GM23338 (cell line): ENCODE data around the gene GSN. TPM values are rescaled to one million over a fixed set of nuclear protein-coding genes. Genes with fewer than 3 reads are reported as not detected.

ENCODE experiments used
- CREB1 ChIP-seq: fragments of 250-450 bp; sonication (Bioruptor Pico); IDR thresholded peaks from 2 replicates; pipeline ENCODE4 v1.5.0; 2020; ENCODE audit warnings: low read depth, mild to moderate bottlenecking, moderate library complexity
- EZH2 ChIP-seq: fragments of 200-600 bp; sonication (generic); IDR thresholded peaks from one replicate; pipeline ENCODE4 v1.8.0; 2017; ENCODE audit warnings: antibody characterized with exemption, mild to moderate bottlenecking, low read depth; ENCODE audit not compliant: unreplicated experiment
- EZH2phosphoT487 ChIP-seq: fragments of 200-600 bp; sonication (generic); IDR thresholded peaks from one replicate; pipeline ENCODE4 v1.8.1; 2018; ENCODE audit warnings: antibody characterized with exemption; ENCODE audit not compliant: unreplicated experiment
- polyA plus RNA-seq: library from polyadenylated mRNA; unstranded; fragments of >200 nt; fragmentation: Nextera tagmentation; extraction: Ambion mirVana; gene quantifications from 2 replicates; pipeline ENCODE4 v1.2.1, GENCODE V29; 2016
- total RNA-seq: library from RNA; depleted of rRNA; stranded (reverse); fragments of >200 nt; shearing (Covaris generic); gene quantifications from 2 replicates; pipeline ENCODE4 v1.2.3, GENCODE V29; 2014
- TF ChIP-seq, protein P1 (sequence below): fragments of 250-450 bp; sonication (Bioruptor Pico); IDR thresholded peaks from 2 replicates; pipeline ENCODE4 v1.5.0; 2020; ENCODE audit warnings: mild to moderate bottlenecking, moderate library complexity
- TF ChIP-seq, protein P2 (sequence below): IDR thresholded peaks from one replicate; pipeline ENCODE4 v1.6.1; 2018; ENCODE audit warnings: antibody characterized with exemption; ENCODE audit not compliant: unreplicated experiment

The GSN gene
- total and polyA plus RNA-seq, 2 experiments from 2014 or later = 30.2 to 85.7 TPM

DNA sequence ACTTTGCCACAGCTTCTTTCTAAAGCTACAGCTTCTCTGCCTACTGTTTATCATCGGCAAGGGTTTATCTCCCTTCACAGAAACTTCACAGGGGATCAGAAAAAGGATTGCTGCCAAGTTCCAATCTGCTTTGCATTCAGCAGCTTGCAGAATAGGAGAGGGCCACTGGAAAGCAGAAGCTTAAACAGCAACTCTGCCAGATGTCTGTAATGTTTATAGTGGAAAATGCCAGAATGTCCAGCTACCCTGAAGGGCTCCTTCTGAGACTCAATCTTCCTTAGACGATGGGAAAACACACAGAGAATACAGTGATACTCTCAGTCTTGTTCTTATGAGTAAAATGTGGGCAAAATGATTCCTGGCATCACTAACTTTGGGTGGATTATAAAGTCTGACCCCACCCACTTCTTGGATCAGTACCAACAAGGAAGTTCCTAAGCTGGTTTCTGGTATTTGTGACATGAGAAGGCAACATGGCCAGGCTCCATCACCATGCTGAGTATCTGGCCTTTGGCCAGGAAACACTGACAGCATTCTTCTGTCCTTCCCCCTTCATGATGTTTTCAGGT lies 83.1 kb downstream of the GSN start (continued):
- TF ChIP-seq, protein P1, sequence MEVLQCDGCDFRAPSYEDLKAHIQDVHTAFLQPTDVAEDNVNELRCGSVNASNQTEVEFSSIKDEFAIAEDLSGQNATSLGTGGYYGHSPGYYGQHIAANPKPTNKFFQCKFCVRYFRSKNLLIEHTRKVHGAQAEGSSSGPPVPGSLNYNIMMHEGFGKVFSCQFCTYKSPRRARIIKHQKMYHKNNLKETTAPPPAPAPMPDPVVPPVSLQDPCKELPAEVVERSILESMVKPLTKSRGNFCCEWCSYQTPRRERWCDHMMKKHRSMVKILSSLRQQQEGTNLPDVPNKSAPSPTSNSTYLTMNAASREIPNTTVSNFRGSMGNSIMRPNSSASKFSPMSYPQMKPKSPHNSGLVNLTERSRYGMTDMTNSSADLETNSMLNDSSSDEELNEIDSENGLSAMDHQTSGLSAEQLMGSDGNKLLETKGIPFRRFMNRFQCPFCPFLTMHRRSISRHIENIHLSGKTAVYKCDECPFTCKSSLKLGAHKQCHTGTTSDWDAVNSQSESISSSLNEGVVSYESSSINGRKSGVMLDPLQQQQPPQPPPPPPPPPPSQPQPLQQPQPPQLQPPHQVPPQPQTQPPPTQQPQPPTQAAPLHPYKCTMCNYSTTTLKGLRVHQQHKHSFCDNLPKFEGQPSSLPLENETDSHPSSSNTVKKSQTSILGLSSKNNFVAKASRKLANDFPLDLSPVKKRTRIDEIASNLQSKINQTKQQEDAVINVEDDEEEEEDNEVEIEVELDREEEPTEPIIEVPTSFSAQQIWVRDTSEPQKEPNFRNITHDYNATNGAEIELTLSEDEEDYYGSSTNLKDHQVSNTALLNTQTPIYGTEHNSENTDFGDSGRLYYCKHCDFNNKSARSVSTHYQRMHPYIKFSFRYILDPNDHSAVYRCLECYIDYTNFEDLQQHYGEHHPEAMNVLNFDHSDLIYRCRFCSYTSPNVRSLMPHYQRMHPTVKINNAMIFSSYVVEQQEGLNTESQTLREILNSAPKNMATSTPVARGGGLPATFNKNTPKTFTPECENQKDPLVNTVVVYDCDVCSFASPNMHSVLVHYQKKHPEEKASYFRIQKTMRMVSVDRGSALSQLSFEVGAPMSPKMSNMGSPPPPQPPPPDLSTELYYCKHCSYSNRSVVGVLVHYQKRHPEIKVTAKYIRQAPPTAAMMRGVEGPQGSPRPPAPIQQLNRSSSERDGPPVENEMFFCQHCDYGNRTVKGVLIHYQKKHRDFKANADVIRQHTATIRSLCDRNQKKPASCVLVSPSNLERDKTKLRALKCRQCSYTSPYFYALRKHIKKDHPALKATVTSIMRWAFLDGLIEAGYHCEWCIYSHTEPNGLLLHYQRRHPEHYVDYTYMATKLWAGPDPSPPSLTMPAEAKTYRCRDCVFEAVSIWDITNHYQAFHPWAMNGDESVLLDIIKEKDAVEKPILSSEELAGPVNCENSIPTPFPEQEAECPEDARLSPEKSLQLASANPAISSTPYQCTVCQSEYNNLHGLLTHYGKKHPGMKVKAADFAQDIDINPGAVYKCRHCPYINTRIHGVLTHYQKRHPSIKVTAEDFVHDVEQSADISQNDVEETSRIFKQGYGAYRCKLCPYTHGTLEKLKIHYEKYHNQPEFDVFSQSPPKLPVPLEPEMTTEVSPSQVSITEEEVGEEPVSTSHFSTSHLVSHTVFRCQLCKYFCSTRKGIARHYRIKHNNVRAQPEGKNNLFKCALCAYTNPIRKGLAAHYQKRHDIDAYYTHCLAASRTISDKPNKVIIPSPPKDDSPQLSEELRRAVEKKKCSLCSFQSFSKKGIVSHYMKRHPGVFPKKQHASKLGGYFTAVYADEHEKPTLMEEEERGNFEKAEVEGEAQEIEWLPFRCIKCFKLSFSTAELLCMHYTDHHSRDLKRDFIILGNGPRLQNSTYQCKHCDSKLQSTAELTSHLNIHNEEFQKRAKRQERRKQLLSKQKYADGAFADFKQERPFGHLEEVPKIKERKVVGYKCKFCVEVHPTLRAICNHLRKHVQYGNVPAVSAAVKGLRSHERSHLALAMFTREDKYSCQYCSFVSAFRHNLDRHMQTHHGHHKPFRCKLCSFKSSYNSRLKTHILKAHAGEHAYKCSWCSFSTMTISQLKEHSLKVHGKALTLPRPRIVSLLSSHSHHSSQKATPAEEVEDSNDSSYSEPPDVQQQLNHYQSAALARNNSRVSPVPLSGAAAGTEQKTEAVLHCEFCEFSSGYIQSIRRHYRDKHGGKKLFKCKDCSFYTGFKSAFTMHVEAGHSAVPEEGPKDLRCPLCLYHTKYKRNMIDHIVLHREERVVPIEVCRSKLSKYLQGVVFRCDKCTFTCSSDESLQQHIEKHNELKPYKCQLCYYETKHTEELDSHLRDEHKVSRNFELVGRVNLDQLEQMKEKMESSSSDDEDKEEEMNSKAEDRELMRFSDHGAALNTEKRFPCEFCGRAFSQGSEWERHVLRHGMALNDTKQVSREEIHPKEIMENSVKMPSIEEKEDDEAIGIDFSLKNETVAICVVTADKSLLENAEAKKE = no peak
- TF ChIP-seq EZH2 = no peak
- TF ChIP-seq, protein P2, sequence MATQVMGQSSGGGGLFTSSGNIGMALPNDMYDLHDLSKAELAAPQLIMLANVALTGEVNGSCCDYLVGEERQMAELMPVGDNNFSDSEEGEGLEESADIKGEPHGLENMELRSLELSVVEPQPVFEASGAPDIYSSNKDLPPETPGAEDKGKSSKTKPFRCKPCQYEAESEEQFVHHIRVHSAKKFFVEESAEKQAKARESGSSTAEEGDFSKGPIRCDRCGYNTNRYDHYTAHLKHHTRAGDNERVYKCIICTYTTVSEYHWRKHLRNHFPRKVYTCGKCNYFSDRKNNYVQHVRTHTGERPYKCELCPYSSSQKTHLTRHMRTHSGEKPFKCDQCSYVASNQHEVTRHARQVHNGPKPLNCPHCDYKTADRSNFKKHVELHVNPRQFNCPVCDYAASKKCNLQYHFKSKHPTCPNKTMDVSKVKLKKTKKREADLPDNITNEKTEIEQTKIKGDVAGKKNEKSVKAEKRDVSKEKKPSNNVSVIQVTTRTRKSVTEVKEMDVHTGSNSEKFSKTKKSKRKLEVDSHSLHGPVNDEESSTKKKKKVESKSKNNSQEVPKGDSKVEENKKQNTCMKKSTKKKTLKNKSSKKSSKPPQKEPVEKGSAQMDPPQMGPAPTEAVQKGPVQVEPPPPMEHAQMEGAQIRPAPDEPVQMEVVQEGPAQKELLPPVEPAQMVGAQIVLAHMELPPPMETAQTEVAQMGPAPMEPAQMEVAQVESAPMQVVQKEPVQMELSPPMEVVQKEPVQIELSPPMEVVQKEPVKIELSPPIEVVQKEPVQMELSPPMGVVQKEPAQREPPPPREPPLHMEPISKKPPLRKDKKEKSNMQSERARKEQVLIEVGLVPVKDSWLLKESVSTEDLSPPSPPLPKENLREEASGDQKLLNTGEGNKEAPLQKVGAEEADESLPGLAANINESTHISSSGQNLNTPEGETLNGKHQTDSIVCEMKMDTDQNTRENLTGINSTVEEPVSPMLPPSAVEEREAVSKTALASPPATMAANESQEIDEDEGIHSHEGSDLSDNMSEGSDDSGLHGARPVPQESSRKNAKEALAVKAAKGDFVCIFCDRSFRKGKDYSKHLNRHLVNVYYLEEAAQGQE = no peak
- TF ChIP-seq CREB1 = no peak
- TF ChIP-seq EZH2phosphoT487 = no peak
